HepG2 (cell line): Measurements from ENCODE around the gene GMEB1. TPM values are rescaled to one million over a fixed set of nuclear protein-coding genes. Genes with fewer than 3 reads are reported as not detected.

ENCODE experiments used
- ARHGAP35 ChIP-seq: sonication (generic); formaldehyde crosslinking; IDR thresholded peaks from 2 replicates; pipeline ENCODE4 v1.9.0; 2022; ENCODE audit warnings: mild to moderate bottlenecking, inconsistent platforms, moderate library complexity, missing genetic modification reagents, borderline replicate concordance
- CBX5 ChIP-seq: sonication (generic); formaldehyde crosslinking; IDR thresholded peaks from 2 replicates; pipeline ENCODE4 v1.4.0; 2020; ENCODE audit warnings: missing genetic modification reagents, borderline replicate concordance
- CCAR2 ChIP-seq: fragments of 200-400 bp; formaldehyde crosslinking; optimal IDR thresholded peaks from 2 replicates; pipeline ENCODE3; 2018; ENCODE audit warnings: low read depth, mild to moderate bottlenecking, low read length, moderate library complexity
- E2F1 ChIP-seq: sonication (generic); formaldehyde crosslinking; IDR thresholded peaks from 2 replicates; pipeline ENCODE4 v1.5.0; 2020; ENCODE audit warnings: missing genetic modification reagents
- HMGA1 ChIP-seq: sonication (generic); formaldehyde crosslinking; conservative IDR thresholded peaks from 2 replicates; pipeline ENCODE4 v1.4.0; 2020; ENCODE audit warnings: missing genetic modification reagents
- MLXIP ChIP-seq: sonication (generic); formaldehyde crosslinking; IDR thresholded peaks from 2 replicates; pipeline ENCODE4 v1.9.0; 2021; ENCODE audit warnings: missing genetic modification reagents, borderline replicate concordance
- NR2F6 ChIP-seq, 2 experiments: IDR thresholded peaks; 2 replicates each; pipeline ENCODE4 v1.6.1; 2016; ENCODE audit warnings: antibody characterized with exemption in 1 of 2, mild to moderate bottlenecking in 1 of 2
- PAX8 ChIP-seq: sonication (generic); formaldehyde crosslinking; IDR thresholded peaks from 2 replicates; pipeline ENCODE4 v1.8.0; 2022; ENCODE audit warnings: mild to moderate bottlenecking, missing genetic modification reagents, borderline replicate concordance
- SIN3A ChIP-seq: IDR thresholded peaks from 2 replicates; pipeline ENCODE4 v1.6.1; 2011; ENCODE audit warnings: low read depth, mild to moderate bottlenecking, control low read depth, low read length, borderline replicate concordance
- WIZ ChIP-seq: sonication (generic); formaldehyde crosslinking; IDR thresholded peaks from 2 replicates; pipeline ENCODE4 v1.5.1; 2020; ENCODE audit warnings: mild to moderate bottlenecking, missing genetic modification reagents
- ZFAT ChIP-seq: sonication (generic); formaldehyde crosslinking; conservative IDR thresholded peaks from 2 replicates; pipeline ENCODE4 v1.8.1; 2023; ENCODE audit warnings: missing genetic modification reagents, inconsistent platforms
- ZFP1 ChIP-seq: IDR thresholded peaks from 2 replicates; pipeline ENCODE4 v1.6.1; 2016
- ZFP36L2 ChIP-seq: sonication (generic); formaldehyde crosslinking; IDR thresholded peaks from 2 replicates; pipeline ENCODE4 v1.4.0; 2020; ENCODE audit warnings: missing genetic modification reagents
- ZNF230 ChIP-seq: sonication (generic); formaldehyde crosslinking; IDR thresholded peaks from 2 replicates; pipeline ENCODE4 v1.4.0; 2020; ENCODE audit warnings: mild to moderate bottlenecking, missing genetic modification reagents
- ZNF460 ChIP-seq: sonication (generic); formaldehyde crosslinking; IDR thresholded peaks from 2 replicates; pipeline ENCODE4 v1.5.1; 2020; ENCODE audit warnings: missing genetic modification reagents, mild to moderate bottlenecking, borderline replicate concordance
- ZNF549 ChIP-seq: sonication (generic); formaldehyde crosslinking; IDR thresholded peaks from 2 replicates; pipeline ENCODE4 v1.5.0; 2020; ENCODE audit warnings: missing genetic modification reagents
- ZNF552 ChIP-seq: sonication (generic); formaldehyde crosslinking; IDR thresholded peaks from 2 replicates; pipeline ENCODE4 v1.9.0; 2022; ENCODE audit warnings: missing genetic modification reagents, mild to moderate bottlenecking, borderline replicate concordance
- ZNF619 ChIP-seq: sonication (generic); formaldehyde crosslinking; IDR thresholded peaks from 2 replicates; pipeline ENCODE4 v1.4.0; 2020; ENCODE audit warnings: mild to moderate bottlenecking, missing genetic modification reagents
- polyA plus RNA-seq, 8 experiments: library from polyadenylated mRNA; depleted of rRNA in 3 of 8; stranded (reverse) in 7 of 8; unstranded in 1 of 8; fragments of >200 nt; fragmentation: Illumina TruSeq in 4 of 8; extraction: Trizol in 4 of 8; gene quantifications; 2 replicates each; pipeline versions ENCODE4 v1.2.1 to v1.2.3, GENCODE V29; 2011 to 2016; ENCODE audit warnings: low read depth in 4 of 8, missing spikeins in 1 of 8, mixed read lengths in 1 of 8; ENCODE audit not compliant: insufficient read depth in 1 of 8
- total RNA-seq, 5 experiments: library from RNA; depleted of rRNA; stranded (reverse); fragments of >200 nt; fragmentation: Illumina TruSeq; extraction: Trizol; gene quantifications; 2 replicates each; pipeline ENCODE4 v1.2.3, GENCODE V29; 2016; ENCODE audit warnings: low read depth in 1 of 5
- TF ChIP-seq, protein P1 (sequence below): sonication (generic); formaldehyde crosslinking; IDR thresholded peaks from 2 replicates; pipeline ENCODE4 v1.4.0; 2020; ENCODE audit warnings: missing genetic modification reagents
- TF ChIP-seq, protein P2 (sequence below): sonication (generic); formaldehyde crosslinking; IDR thresholded peaks from 2 replicates; pipeline ENCODE4 v1.4.0; 2020; ENCODE audit warnings: missing genetic modification reagents, borderline replicate concordance

GMEB1 gene
- total and polyA plus RNA-seq, 2 of the 13 experiments (the other 11 are each of a cell fraction or from before 2014, with no cell fraction given): 3.0 to 6.0 TPM

DNA sequence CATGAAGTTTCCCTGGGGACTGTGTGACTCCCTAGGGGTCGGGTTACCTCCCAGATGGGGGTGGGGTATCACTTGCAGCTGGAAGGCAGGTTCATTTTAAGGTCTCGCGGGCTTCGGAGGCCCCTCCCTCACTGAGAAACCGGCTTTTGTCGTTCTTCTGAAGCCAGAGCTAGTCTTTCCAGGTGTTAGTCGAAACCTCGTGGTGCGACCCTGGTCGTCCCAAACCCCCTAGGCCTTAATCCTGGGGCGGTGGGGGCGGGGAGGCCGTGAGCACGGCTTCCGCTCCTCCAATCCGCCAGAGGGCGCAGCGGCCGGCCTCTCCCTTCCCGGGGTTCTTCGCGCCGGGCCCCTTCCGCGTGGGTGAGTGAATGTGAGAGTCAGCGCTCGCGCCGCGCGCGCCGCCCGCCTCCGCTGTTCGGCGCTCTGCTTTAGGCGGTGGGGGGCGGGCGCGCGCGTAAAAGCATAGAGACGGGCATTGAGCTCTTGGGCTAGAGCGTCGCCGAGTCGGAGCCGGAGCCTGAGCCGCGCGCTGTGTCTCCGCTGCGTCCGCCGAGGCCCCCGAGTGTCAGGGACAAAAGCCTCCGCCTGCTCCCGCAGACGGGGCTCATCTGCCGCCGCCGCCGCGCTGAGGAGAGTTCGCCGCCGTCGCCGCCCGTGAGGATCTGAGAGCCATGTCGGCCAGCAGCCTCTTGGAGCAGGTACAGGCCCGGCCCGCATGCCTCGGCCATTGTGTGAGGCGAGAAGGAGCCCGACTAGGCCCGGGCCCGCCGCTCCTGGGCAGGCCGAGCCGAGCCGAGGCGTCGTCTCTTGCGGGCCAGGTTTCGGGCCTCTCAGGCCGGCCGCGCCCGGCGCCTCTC, 68.1 kb downstream of the GMEB1 start, which contains the start of gene YTHDF2 (continued):
- TF ChIP-seq ZFP1 (peak; percentile 79; the same call in 1 of the 2 replicates), SIN3A (peak; percentile 86; the same call in 1 of the 2 replicates), ZNF460 (CRISPR knock-in tag) (peak; percentile 14; the same call in 1 of the 2 replicates), ZNF619 (CRISPR knock-in tag) (peak; percentile 54; the same call in 1 of the 2 replicates), HMGA1 (CRISPR knock-in tag) (no peak), ZFAT (CRISPR knock-in tag) (peak; percentile 81), PAX8 (CRISPR knock-in tag) (peak; percentile 77; the same call in 1 of the 2 replicates), ZNF230 (peak; percentile 74; the same call in 1 of the 2 replicates), CBX5 (peak; percentile 81; the same call in 1 of the 2 replicates), ZNF552 (CRISPR knock-in tag) (no peak), ZFP36L2 (CRISPR knock-in tag) (no peak), E2F1 (CRISPR knock-in tag) (peak; percentile 73), CCAR2 (peak; percentile 85), ZNF549 (CRISPR knock-in tag) (no peak), WIZ (peak; percentile 93), NR2F6 (IDR thresholded peaks at IDR 0.05) (peak; percentile 64), NR2F6 (CRISPR knock-in tag; IDR thresholded peaks at IDR 0.05) (no peak; the same call in 1 of the 2 replicates), ARHGAP35 (0 out of 2 replicates have a peak, but pooled peaks have one; percentile 21), MLXIP (CRISPR knock-in tag) (no peak)
- TF ChIP-seq, protein P1, sequence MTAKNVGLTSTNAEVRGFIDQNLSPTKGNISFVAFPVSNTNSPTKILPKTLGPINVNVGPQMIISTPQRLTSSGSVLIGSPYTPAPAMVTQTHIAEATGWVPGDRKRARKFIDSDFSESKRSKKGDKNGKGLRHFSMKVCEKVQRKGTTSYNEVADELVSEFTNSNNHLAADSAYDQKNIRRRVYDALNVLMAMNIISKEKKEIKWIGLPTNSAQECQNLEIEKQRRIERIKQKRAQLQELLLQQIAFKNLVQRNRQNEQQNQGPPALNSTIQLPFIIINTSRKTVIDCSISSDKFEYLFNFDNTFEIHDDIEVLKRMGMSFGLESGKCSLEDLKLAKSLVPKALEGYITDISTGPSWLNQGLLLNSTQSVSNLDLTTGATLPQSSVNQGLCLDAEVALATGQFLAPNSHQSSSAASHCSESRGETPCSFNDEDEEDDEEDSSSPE (CRISPR knock-in tag): peak; percentile 86
- TF ChIP-seq, protein P2, sequence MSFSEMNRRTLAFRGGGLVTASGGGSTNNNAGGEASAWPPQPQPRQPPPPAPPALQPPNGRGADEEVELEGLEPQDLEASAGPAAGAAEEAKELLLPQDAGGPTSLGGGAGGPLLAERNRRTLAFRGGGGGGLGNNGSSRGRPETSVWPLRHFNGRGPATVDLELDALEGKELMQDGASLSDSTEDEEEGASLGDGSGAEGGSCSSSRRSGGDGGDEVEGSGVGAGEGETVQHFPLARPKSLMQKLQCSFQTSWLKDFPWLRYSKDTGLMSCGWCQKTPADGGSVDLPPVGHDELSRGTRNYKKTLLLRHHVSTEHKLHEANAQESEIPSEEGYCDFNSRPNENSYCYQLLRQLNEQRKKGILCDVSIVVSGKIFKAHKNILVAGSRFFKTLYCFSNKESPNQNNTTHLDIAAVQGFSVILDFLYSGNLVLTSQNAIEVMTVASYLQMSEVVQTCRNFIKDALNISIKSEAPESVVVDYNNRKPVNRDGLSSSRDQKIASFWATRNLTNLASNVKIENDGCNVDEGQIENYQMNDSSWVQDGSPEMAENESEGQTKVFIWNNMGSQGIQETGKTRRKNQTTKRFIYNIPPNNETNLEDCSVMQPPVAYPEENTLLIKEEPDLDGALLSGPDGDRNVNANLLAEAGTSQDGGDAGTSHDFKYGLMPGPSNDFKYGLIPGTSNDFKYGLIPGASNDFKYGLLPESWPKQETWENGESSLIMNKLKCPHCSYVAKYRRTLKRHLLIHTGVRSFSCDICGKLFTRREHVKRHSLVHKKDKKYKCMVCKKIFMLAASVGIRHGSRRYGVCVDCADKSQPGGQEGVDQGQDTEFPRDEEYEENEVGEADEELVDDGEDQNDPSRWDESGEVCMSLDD (CRISPR knock-in tag): no peak
